HUES6 (cell line): ENCODE results near the gene GTF2IRD1.
"Not testable (repeated sequence)": the region's sequence is repeated elsewhere in the genome, so short reads cannot be mapped to it uniquely, and the experiment has no call there.

Experiments used
- H3K27ac ChIP-seq: 2 replicates; pipeline ENCODE4 v1.7.0; 2013; ENCODE audit warnings: low read depth, mild to moderate bottlenecking, low read length, inconsistent platforms
- H3K27me3 ChIP-seq: 2 replicates; pipeline ENCODE4 v1.6.1; 2013; ENCODE audit warnings: low read length; ENCODE audit not compliant: control insufficient read depth, insufficient read depth
- H3K36me3 ChIP-seq: 2 replicates; pipeline ENCODE4 v1.6.1; 2013; ENCODE audit warnings: low read length; ENCODE audit not compliant: control insufficient read depth, insufficient read depth
- H3K4me1 ChIP-seq: 2 replicates; pipeline ENCODE4 v1.6.1; 2013; ENCODE audit warnings: low read length; ENCODE audit not compliant: control insufficient read depth, insufficient read depth
- H3K4me3 ChIP-seq: 2 replicates; pipeline ENCODE4 v1.5.1; 2013; ENCODE audit warnings: low read depth, low read length
- H3K9ac ChIP-seq: one replicate; pipeline ENCODE4 v1.6.1; 2013; ENCODE audit warnings: mild to moderate bottlenecking, low read length
- H3K9me3 ChIP-seq: 2 replicates; pipeline ENCODE4 v1.6.1; 2013; ENCODE audit warnings: low read depth, low read length; ENCODE audit not compliant: control insufficient read depth, insufficient read depth

GTF2IRD1 gene

GRCh38 chr7:74495112-74496086 is 41.7 kb downstream of the GTF2IRD1 start:
- H3K4me3 ChIP-seq = no peak overlapping the region
- H3K36me3 ChIP-seq = peaks cover 5% of the 10 kb centered on the region; the same call in 1 of the 2 replicates
- H3K27ac ChIP-seq = no peak overlapping the region
- H3K4me1 ChIP-seq = no peaks in the 10 kb centered on the region
- H3K9ac ChIP-seq = no peak overlapping the region
- peaks cover 5% of the 10 kb centered on the region; the same call in 1 of the 2 replicates for H3K9me3 ChIP-seq
- H3K27me3 ChIP-seq = no peaks in the 10 kb centered on the region

DNA sequence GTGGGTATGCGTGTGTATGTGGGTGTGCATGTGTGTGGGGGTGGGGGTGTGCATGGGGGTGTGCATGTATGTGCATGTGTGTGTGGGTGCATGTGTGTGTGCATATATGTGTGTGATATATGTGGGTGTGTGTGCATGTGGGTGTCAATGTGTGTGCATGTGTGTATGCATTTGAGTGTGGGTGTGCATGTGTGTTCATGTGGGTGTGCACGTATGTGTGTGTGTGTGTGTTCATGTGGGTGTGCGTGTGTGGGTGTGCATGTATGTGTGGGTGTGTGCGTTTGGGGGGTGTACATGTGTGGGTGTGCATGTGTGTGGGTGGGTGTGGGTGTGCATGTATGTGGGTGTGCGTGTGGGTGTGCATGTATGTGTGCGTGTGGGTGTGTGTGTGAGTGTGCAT is 42.6 kb downstream of the GTF2IRD1 start:
- Histone ChIP-seq H3K27ac (no peak overlapping the region), H3K27me3 (no peaks in the 10 kb centered on the region), H3K9me3 (peaks cover 5% of the 10 kb centered on the region; the same call in 1 of the 2 replicates), H3K4me3 (no peak overlapping the region), H3K4me1 (no peaks in the 10 kb centered on the region), H3K36me3 (peaks cover 5% of the 10 kb centered on the region; the same call in 1 of the 2 replicates), H3K9ac (no peak overlapping the region)

DNA sequence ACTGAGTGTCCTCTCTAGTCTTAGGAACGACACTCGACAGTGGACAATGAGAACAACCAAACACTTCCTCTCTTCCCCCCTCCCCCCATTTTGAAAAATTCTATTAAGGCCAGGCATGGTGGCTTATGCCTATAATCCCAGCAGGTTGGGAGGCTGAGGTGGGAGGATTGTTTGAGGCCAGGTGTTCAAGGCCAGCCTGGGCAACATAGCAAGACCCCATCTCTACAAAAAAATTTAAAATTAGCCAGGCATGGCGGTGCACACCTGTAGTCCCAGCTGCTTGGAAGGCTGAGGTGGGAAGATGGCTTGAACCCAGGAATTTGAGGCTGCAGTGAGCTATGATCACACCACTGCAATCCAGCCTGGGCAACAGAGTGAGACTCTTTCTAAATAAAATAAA is 43.1 kb downstream of the GTF2IRD1 start:
- not testable (repeated sequence) for H3K36me3 ChIP-seq, H3K4me3 ChIP-seq, H3K9me3 ChIP-seq, H3K27me3 ChIP-seq, H3K27ac ChIP-seq, H3K9ac ChIP-seq, H3K4me1 ChIP-seq

DNA sequence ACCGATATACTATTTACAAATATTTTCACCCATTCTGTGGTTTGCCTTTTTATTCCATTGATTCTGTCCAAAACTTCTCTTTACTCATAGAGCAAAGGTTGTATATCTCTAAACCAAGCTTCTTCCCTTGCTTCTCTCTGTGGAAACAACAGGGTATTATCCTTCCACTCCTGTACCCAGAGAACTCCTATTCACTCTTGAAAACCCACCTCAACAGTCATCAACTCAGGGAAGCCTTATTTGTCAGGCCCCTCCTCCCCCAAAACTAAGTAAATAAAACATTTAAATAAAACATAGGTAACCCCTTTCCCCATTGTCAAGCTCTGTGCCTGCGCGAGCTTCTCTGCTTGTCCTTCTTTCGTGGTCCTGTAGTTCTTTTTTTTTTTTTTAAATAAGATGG is 44.6 kb downstream of the GTF2IRD1 start:
- no peaks in the 10 kb centered on the region for H3K27me3 ChIP-seq
- no peaks in the 10 kb centered on the region for H3K9me3 ChIP-seq
- no peak overlapping the region for H3K4me3 ChIP-seq
- no peak overlapping the region for H3K9ac ChIP-seq
- H3K4me1 ChIP-seq = no peaks in the 10 kb centered on the region
- H3K36me3 ChIP-seq = no peaks in the 10 kb centered on the region
- no peak overlapping the region for H3K27ac ChIP-seq

- H3K4me1 ChIP-seq = no peaks in the 10 kb centered on the region
- no peak overlapping the region for H3K9ac ChIP-seq
- no peaks in the 10 kb centered on the region for H3K9me3 ChIP-seq
- H3K4me3 ChIP-seq = no peak overlapping the region
- H3K27me3 ChIP-seq = no peaks in the 10 kb centered on the region
- H3K36me3 ChIP-seq = peaks cover 3% of the 10 kb centered on the region; the same call in 1 of the 2 replicates
- no peak overlapping the region for H3K27ac ChIP-seq
Measured at GRCh38 chr7:74498996-74499834, 45.5 kb downstream of the GTF2IRD1 start.

DNA sequence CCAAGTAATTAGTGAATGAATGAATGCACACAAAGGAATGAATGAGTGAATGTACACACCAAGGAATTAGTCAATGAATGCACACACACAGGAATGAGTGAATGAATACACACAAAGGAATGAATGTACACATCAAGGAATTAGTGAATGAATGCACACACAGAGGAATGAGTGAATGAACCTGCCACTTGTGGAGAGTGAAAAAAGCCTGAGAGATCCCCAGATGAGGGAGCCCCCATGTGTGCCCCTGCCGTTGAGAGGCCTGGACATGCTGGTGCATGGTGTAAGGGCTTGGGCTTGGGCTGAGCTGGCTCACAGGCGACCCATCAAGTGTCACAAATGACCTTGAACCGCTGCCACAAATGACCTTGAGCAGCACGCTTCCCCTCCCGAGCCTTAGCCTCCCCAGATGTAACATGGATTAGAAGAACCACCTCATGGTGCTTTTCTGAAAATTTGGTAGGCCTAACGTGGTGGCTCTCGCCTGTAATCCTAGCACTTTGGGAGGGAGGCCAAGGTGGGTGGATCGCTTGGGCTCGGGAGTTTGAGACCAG is 46.2 kb downstream of the GTF2IRD1 start:
- Histone ChIP-seq H3K4me1 (no peaks in the 10 kb centered on the region), H3K27me3 (no peaks in the 10 kb centered on the region), H3K36me3 (peaks cover 3% of the 10 kb centered on the region; the same call in 1 of the 2 replicates), H3K9me3 (no peaks in the 10 kb centered on the region), H3K9ac (no peak overlapping the region), H3K27ac (no peak overlapping the region), H3K4me3 (no peak overlapping the region)

- no peak overlapping the region for H3K9ac ChIP-seq
- no peaks in the 10 kb centered on the region for H3K4me1 ChIP-seq
- H3K27ac ChIP-seq = no peak overlapping the region
- H3K27me3 ChIP-seq = no peaks in the 10 kb centered on the region
- no peaks in the 10 kb centered on the region for H3K9me3 ChIP-seq
- peaks cover 9% of the 10 kb centered on the region for H3K36me3 ChIP-seq
- no peak overlapping the region for H3K4me3 ChIP-seq
Measured at GRCh38 chr7:74501298-74501697, 47.6 kb downstream of the GTF2IRD1 start.

DNA sequence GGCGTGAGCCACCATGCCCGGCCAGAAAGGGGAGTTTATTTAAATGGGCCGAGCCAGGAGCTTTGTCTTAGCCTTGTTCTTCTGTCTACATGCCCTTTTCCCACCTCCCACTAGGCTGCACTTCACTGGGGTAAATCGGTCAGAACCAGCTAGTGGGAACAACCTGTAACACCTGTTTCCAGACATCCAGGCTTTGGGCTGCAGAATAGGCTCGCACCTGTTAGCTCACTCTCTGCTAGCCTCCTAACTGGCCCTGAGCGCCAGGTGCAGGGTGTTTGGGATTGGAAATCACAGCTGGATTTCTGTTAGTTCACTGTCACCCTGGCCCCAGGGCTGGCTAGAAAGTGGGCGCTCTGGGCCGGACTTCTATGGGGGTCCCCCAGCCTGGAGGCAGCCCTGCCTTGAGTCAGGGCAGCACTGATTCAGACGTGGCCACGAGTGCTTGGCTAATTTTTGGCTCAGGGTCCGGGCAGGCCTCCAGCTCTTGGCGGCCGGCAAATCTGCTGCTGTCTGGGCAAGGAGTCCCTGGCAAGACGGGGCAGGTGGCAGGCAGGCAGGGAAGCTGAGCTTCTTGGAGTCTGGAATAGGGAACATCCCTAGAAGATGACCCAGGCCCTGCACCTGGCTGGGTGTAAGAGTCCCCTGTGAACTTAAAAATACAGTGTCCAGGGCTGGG is 48.6 kb downstream of the GTF2IRD1 start:
- no peak overlapping the region for H3K27ac ChIP-seq
- no peaks in the 10 kb centered on the region for H3K9me3 ChIP-seq
- peaks cover 9% of the 10 kb centered on the region for H3K36me3 ChIP-seq
- H3K9ac ChIP-seq = no peak overlapping the region
- no peaks in the 10 kb centered on the region for H3K27me3 ChIP-seq
- no peak overlapping the region for H3K4me3 ChIP-seq
- H3K4me1 ChIP-seq = no peaks in the 10 kb centered on the region

GRCh38 chr7:74503061-74503460 is 49.4 kb downstream of the GTF2IRD1 start:
- Histone ChIP-seq H3K27me3 (no peaks in the 10 kb centered on the region), H3K36me3 (peaks cover 15% of the 10 kb centered on the region), H3K27ac (no peak overlapping the region), H3K4me3 (no peak overlapping the region), H3K4me1 (no peaks in the 10 kb centered on the region), H3K9ac (no peak overlapping the region), H3K9me3 (no peaks in the 10 kb centered on the region)

GRCh38 chr7:74503943-74504342 is 50.2 kb downstream of the GTF2IRD1 start:
- H3K9ac ChIP-seq = no peak overlapping the region
- no peaks in the 10 kb centered on the region for H3K4me1 ChIP-seq
- H3K27me3 ChIP-seq = no peaks in the 10 kb centered on the region
- H3K9me3 ChIP-seq = no peaks in the 10 kb centered on the region
- no peak overlapping the region for H3K4me3 ChIP-seq
- peaks cover 21% of the 10 kb centered on the region for H3K36me3 ChIP-seq
- no peak overlapping the region for H3K27ac ChIP-seq
